Peyer's patch (tissue), 4 donors: ENCODE data around the gene RBP4.

ENCODE experiments used
- CTCF ChIP-seq, 6 experiments: fragments of 450-650 bp in 4 of 6; fragments of 200-600 bp in 2 of 6; sonication (generic) in 1 of 6; IDR thresholded peaks; one replicate each; pipeline ENCODE4 v1.5.1; 2017 to 2019; ENCODE audit warnings: antibody characterized with exemption in 6 of 6, mild to moderate bottlenecking in 3 of 6, moderate library complexity in 1 of 6
- POLR2A ChIP-seq, 2 donors: fragments of 450-650 bp; IDR thresholded peaks; one replicate each; pipeline ENCODE4 v1.5.1; 2017; ENCODE audit warnings: antibody characterized with exemption in 2 of 2, mild to moderate bottlenecking in 2 of 2, moderate library complexity in 2 of 2

- no peak for TF ChIP-seq POLR2A (IDR thresholded peaks at IDR 0.05)
- TF ChIP-seq CTCF (IDR thresholded peaks at IDR 0.05) = no peak
These were observed 12.1 kb upstream of the RBP4 start for GRCh38 chr10:93613126-93613525.
